Suprapubic skin (tissue), 4 donors: ENCODE results near the gene TNNT2. TPM values are rescaled to one million over a fixed set of nuclear protein-coding genes. Genes with fewer than 3 reads are reported as not detected.
A peak's percentile ranks its signal among the peaks of the same experiment; 100 is the strongest.

ENCODE experiments used
- DNase-seq, 2 donors: peaks; one replicate each; pipeline ENCODE4 v3.0.0-alpha.2; 2019; ENCODE audit warnings: low spot score in 2 of 2
- H3K27ac ChIP-seq: fragments of 200-600 bp; sonication (generic); one replicate; pipeline ENCODE4 v1.5.1; 2019
- H3K27me3 ChIP-seq: fragments of 200-600 bp; sonication (generic); one replicate; pipeline ENCODE4 v1.5.1; 2019
- H3K36me3 ChIP-seq: fragments of 200-600 bp; sonication (generic); one replicate; pipeline ENCODE4 v1.5.1; 2019
- H3K4me1 ChIP-seq: fragments of 200-600 bp; sonication (generic); one replicate; pipeline ENCODE4 v1.5.1; 2019
- H3K4me3 ChIP-seq: fragments of 200-600 bp; sonication (generic); one replicate; pipeline ENCODE4 v1.5.1; 2019; ENCODE audit warnings: mild to moderate bottlenecking
- H3K9me3 ChIP-seq: fragments of 200-600 bp; sonication (generic); one replicate; pipeline ENCODE4 v1.5.1; 2019
- CTCF ChIP-seq, 2 donors: fragments of 200-600 bp in 1 of 2; fragments of 450-650 bp in 1 of 2; sonication (generic) in 1 of 2; IDR thresholded peaks; one replicate each; pipeline ENCODE4 v1.5.1; 2016 to 2019; ENCODE audit warnings: antibody characterized with exemption in 2 of 2, mild to moderate bottlenecking in 1 of 2, moderate library complexity in 1 of 2
- EP300 ChIP-seq: sonication (generic); formaldehyde crosslinking; IDR thresholded peaks from one replicate; pipeline ENCODE4 v1.6.1; 2017; ENCODE audit warnings: antibody characterized with exemption
- POLR2A ChIP-seq, 2 donors: fragments of 450-650 bp; IDR thresholded peaks; one replicate each; pipeline ENCODE4 v1.6.1; 2017; ENCODE audit warnings: antibody characterized with exemption in 2 of 2, mild to moderate bottlenecking in 2 of 2, moderate library complexity in 2 of 2
- POLR2AphosphoS5 ChIP-seq, 3 donors: sonication (generic); formaldehyde crosslinking; IDR thresholded peaks; one replicate each; pipeline ENCODE4 v1.6.1; 2017; ENCODE audit warnings: antibody characterized with exemption in 3 of 3
- WGBS: methylation state at CpG from one replicate; pipeline ENCODE4 v1.1.5; 2018; 5-methylcytosine and 5-hydroxymethylcytosine counted together
- total RNA-seq, 4 donors: library from RNA; depleted of rRNA; stranded (reverse); fragments of >200 nt; gene quantifications; one replicate each; pipeline ENCODE4 v1.1.0, GENCODE V29; 2016

Gene TNNT2
- total RNA-seq, 4 donors from 2014 or later = 7.9 to 54.6 (median 19.0) TPM

GRCh38 chr1:201335901-201336300, 41.6 kb downstream of the TNNT2 start:
- no peaks in the 10 kb centered on the region for H3K36me3 ChIP-seq
- H3K4me3 ChIP-seq = no peak overlapping the region
- 71% methylated on average over 3 of the region's 3 CpGs for WGBS
- peaks cover 35% of the 10 kb centered on the region for H3K4me1 ChIP-seq
- H3K27ac ChIP-seq = peak overlapping the region; percentile 61
- no peaks in the 10 kb centered on the region for H3K9me3 ChIP-seq
- H3K27me3 ChIP-seq = no peaks in the 10 kb centered on the region
- no peak for TF ChIP-seq POLR2A (IDR thresholded peaks at IDR 0.05)
- no peak for TF ChIP-seq POLR2AphosphoS5 (IDR thresholded peaks at IDR 0.05)
- TF ChIP-seq CTCF (IDR thresholded peaks at IDR 0.05) = no peak
- TF ChIP-seq EP300 = no peak
- DNase-seq = peak in 1 of 2 donors; percentile 58

DNA sequence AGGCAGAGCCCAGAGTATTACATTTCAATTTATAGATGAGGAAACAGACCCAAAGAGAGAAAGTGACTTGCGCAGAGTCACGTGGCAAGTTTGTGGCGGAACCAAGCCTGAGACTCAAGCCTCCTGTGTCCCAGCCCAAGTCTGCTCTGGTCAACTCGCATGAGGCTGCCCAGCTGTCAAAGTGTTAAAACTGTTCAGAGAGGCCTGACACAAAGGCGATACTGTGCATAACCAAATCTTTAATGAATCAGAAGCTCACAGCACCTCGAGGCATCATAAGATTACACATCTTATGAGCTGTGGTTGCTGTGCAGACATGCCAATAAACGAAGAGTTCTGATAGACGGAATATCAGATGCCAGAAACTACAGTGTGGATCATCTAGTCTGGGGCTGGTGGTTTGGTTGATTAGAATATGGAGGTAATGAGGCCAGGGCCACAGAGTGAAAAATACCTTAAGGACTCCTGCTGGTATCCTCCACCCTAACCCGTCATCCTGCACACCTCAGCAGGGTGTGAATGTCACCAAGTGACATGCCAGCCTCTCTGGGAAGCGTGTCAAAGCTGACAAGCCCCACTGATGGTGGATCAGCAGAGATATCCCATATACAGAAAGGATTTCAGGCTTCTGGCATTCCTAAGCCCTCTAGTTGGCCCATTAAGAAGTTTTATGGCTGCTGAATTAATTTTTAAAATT, 42.2 kb downstream of the TNNT2 start:
- Histone ChIP-seq H3K27ac (peak overlapping the region; percentile 71), H3K4me1 (peaks cover 35% of the 10 kb centered on the region), H3K9me3 (no peaks in the 10 kb centered on the region), H3K36me3 (peaks cover 5% of the 10 kb centered on the region), H3K4me3 (no peak overlapping the region), H3K27me3 (no peaks in the 10 kb centered on the region)
- 31% methylated on average over 10 of the region's 10 CpGs for WGBS
- peak in 1 of 3 donors; percentile 25 for TF ChIP-seq POLR2AphosphoS5 (IDR thresholded peaks at IDR 0.05)
- no peak for TF ChIP-seq EP300
- peak in 1 of 2 donors; percentile 32 for DNase-seq

- Histone ChIP-seq H3K27ac (peak overlapping the region; percentile 71), H3K4me3 (no peak overlapping the region), H3K4me1 (peaks cover 35% of the 10 kb centered on the region), H3K27me3 (no peaks in the 10 kb centered on the region), H3K9me3 (no peaks in the 10 kb centered on the region), H3K36me3 (peaks cover 7% of the 10 kb centered on the region)
- 37% methylated on average over 11 of the region's 11 CpGs for WGBS
- DNase-seq = peak in 1 of 2 donors; percentile 47
- TF ChIP-seq CTCF (IDR thresholded peaks at IDR 0.05) (no peak), POLR2AphosphoS5 (IDR thresholded peaks at IDR 0.05) (no peak), EP300 (no peak), POLR2A (IDR thresholded peaks at IDR 0.05) (no peak)
Measured at GRCh38 chr1:201334325-201335173, 42.9 kb downstream of the TNNT2 start.

DNA sequence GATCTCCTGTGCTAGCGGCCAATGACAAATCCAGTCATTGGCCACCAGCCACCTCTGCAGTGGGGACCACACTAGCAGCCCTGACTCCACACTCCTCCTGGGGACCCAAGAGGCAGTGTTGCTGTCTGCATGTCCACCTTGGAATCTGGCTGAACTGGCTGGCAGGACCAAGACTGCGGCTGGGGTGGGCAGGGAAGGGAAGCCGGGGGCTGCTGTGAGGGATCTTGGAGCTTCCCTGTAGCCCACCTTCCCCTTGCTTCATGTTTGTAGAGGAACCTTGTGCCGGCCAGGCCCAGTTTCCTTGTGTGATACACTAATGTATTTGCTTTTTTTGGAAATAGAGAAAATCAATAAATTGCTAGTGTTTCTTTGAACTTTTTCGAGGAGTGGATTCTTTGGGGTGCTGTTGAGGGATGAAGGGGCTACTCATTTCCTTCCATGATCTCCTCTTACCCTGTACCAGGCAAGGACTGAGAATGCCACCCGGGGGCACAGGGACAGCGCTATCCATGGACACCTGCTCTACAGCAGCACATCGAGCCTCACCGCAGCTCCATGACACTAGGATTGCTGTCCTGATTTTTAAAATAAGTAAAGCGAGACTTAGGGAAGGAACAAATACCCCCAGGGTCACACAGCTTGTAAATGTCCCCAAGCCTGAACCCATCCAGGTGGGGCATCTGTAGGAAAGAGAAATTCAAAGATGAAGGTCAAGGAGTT, 44.7 kb downstream of the TNNT2 start:
- no peaks in the 10 kb centered on the region for H3K27me3 ChIP-seq
- H3K9me3 ChIP-seq = no peaks in the 10 kb centered on the region
- H3K36me3 ChIP-seq = peaks cover 10% of the 10 kb centered on the region
- no peak overlapping the region for H3K27ac ChIP-seq
- H3K4me1 ChIP-seq = peaks cover 35% of the 10 kb centered on the region
- no peak overlapping the region for H3K4me3 ChIP-seq
- 97% methylated on average over 9 of the region's 10 CpGs for WGBS
- TF ChIP-seq CTCF (IDR thresholded peaks at IDR 0.05) (no peak), EP300 (no peak)
- DNase-seq = peak in 1 of 2 donors; percentile 52

DNA sequence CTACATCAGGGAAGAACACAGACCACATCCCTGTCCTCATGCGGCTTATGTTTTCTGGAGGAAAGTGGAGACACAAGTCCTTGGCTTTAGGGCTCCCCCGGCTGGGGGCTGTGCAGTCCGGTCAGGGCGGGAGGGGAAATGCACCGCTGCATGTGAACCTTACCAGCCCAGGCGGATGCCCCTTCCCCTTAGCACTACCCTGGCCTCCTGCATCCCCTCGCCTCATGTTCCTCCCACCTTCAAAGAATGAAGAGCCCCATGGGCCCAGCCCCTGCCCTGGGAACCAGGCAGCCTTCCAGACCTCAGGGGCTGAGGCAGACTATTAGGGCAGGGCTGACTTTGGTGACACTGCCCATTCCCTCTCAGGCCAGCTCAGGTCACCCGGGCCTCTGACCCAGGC, 45.5 kb downstream of the TNNT2 start:
- H3K36me3 ChIP-seq = peaks cover 16% of the 10 kb centered on the region
- 91% methylated on average over 8 of the region's 8 CpGs for WGBS
- no peak overlapping the region for H3K27ac ChIP-seq

More for the DNA sequence above, 45.5 kb downstream of the TNNT2 start:
- DNase-seq = peak in 1 of 2 donors; percentile 56
- TF ChIP-seq POLR2A (IDR thresholded peaks at IDR 0.05) (no peak), EP300 (no peak), CTCF (IDR thresholded peaks at IDR 0.05) (no peak), POLR2AphosphoS5 (IDR thresholded peaks at IDR 0.05) (no peak)
- H3K4me1 ChIP-seq = peaks cover 35% of the 10 kb centered on the region
- H3K9me3 ChIP-seq = no peaks in the 10 kb centered on the region
- no peaks in the 10 kb centered on the region for H3K27me3 ChIP-seq
- no peak overlapping the region for H3K4me3 ChIP-seq
